ENCODE results near the gene MPZ.
A peak's percentile ranks its signal among the peaks of the same experiment; 100 is the strongest.
"Not testable (repeated sequence)": the region's sequence is repeated elsewhere in the genome, so short reads cannot be mapped to it uniquely, and the experiment has no call there.

The MPZ gene

GRCh38 chr1:161298116-161298515, 11.7 kb downstream of the MPZ start:
- no peak for DNase-seq

GRCh38 chr1:161297415-161297814, 12.4 kb downstream of the MPZ start:
- DNase-seq, result no peak

DNA sequence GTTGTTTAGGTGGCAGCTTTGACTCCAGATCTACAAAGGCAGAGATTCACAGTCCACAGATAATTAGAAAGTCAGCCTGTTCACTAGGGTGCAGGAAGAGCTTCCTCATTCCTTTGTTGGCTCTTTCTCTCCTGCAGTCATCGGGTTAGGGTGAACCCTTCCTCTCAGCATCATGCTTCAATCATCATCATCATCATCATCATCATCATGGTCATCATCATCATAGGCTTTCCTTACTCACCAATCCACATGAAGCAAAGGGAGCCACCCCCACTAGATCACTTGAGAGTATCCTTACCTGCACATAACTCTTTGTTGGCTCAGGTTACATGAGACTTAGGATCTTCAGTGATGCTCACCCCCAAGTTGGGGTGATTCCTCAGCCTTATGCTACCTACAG, 19.0 kb downstream of the MPZ start:
- no peak for DNase-seq

DNA sequence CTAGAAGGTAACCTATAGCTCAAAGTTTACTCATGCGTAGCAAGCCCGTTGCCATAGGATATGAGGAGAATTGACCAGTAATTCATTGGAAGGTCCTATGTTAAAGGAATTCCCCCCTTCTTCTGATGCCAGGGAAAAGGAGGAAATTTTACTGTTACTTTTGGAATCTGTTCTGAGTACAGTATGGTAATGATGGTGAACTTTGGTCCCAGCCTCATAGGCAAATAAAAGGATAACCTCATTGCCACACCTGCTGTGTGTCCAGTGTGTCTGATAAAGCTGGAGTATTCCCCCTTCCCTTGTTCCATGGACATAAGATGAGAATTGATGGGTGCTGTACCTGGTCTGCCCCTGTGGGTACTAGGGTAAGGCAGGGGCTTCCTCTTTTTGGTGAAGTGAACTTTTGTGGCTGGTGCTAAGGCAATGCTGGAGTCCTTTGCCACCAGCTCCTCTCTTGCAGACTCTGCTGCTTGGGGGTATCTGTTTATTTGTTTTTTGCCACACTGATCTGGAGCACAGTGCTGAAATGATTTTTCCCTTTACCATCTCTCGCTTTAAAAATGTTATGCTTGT, 22.2 kb downstream of the MPZ start:
- no peak for DNase-seq

DNA sequence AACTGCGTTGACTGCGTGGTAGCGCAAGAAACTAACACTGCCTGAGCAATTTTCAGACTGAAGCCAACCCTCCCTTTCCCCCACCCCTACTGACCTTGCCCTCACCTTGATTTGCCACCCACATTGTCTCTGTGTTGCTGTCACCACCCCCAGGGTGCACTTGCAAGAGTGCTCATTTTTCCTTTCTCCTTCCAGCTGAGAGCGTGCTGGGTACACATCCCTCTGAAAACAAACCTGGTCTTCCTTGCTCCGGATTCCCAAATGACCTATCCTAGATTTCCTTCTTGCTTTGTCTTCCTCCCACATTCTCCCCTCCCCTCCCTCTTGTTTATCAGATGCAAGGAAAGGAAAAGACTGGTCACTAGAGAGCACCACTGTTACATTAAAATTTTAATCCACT, 24.2 kb downstream of the MPZ start:
- DNase-seq, result no peak

GRCh38 chr1:161285113-161285512, 24.7 kb downstream of the MPZ start:
- no peak for DNase-seq

DNA sequence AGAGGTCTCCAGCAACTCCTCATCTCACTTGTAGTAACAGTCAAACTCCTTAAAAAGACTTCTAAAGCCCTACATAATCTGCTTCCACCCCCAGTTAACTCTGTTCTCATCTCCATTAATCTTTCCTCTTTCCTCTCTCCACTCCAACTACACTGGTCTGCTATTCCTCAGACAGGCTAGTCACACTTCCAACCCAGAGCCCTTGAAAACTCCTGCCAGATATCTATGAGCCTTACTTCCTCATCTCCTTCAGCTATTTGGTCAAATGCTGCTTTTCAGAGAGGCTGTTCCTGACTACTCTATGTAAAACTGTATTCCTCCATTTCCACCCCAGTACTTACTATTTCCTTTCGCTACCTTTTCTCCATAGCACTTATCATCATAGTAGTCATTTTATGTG, 26.8 kb downstream of the MPZ start:
- no peak for DNase-seq

DNA sequence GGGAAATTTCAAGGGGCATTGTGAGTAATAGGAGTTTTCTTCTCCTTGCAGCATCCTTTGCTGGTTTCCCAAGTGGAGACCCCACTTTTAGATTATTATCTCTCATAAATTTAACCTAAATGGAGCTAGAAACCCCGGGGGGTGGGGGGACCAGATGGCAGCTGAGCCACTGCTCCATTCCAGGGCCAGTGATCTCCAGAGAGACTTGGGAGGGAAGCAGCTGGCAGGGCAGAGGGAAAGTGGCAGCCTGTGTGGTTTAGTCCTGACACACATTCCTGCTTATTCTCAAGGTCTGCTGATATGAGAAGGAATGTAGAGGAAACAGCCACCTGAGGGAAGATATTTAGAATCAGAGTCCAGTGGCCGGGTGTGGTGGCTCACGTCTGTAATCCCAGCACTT, 34.9 kb downstream of the MPZ start:
- no peak for DNase-seq

- no peak for DNase-seq
These were observed 36.4 kb downstream of the MPZ start for GRCh38 chr1:161273402-161273801.

- no peak for DNase-seq
These were observed 42.4 kb downstream of the MPZ start for GRCh38 chr1:161267321-161267720.

DNA sequence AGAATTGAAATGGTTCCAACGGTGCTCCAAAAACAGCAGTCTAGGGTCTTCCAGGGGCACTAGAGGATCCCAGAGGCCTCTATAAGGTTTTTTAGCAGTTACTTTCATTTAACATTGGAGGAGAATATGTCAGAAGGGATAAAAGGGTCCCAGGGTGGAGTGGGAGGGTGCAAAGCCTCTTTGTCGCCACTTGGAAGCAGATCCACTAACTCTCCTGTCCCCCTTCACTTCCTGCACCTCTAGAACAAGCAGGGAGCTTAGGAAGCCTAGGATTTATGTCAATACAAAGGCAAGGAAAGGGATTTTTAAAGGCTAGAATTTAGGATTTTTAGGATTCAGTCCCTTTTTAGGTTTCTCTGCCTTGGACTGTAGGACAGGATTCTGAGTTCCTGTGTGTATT, 42.9 kb downstream of the MPZ start:
- DNase-seq, result no peak

- DNase-seq, result no peak
These were observed 43.6 kb downstream of the MPZ start for GRCh38 chr1:161266202-161266601.

DNA sequence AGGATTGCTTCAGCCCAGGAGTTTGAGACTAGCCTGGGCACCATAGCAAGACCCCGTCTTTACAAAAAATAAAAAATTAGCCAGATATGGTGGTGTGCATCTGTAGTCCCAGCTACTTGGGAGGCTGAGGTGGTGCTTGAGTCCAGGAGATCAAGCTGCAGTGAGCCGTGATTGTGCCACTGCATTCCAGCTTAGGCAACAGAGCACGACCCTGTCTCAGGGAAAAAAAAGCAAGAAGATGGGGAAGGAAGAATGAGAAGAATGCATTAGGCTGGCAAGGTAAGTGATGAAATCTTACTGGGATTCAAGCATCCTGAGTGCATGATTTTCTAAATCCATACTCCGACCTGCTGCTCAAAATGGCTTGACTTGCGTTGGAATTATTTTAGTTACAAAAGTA, 44.5 kb downstream of the MPZ start:
- no peak for DNase-seq

DNA sequence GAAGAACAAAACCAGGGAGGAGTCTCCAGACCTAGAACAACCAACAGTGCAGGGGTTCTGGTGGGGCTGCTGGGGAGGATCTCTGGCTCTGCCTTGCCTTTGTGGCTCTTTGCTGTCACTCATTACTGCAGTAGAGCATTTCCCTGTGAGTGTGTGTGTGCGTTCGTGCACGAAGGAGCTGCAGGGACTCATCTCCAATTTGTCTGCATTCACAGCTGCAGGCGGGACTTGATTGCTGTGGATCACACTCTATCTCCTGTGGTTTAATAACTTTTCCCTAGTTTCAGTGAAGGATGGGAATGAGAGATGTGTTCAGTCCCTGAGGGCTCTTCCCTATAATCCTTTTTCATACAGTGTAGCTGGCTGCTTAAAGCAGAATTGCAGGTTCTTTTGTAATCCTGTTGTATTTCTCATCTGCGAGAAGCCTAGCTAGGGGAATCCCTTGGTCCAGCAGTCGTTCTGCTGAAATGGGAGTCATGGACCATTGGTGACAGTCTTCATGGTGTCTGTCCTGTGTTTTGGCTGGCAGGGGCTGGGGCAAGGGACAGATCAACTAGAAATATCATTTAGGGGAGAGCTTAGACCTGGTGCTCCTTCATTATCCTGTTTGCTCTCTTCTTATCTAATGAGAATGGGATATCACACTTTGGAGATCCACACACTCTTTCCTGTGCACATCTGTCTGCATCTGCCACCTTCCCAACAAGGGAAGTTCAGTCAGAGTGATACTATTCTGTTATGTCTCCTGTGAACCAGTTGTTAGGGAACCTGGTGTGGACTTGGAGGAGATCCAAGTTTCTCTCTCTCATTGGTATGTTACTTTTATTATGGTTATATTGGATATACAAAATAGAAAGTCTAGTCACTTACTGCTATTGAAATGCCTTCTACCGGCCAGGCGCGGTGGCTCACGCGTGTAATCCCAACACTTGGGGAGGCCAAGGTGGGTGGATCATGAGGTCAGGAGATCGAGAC, 48.2 kb downstream of the MPZ start:
- no peak for DNase-seq

DNA sequence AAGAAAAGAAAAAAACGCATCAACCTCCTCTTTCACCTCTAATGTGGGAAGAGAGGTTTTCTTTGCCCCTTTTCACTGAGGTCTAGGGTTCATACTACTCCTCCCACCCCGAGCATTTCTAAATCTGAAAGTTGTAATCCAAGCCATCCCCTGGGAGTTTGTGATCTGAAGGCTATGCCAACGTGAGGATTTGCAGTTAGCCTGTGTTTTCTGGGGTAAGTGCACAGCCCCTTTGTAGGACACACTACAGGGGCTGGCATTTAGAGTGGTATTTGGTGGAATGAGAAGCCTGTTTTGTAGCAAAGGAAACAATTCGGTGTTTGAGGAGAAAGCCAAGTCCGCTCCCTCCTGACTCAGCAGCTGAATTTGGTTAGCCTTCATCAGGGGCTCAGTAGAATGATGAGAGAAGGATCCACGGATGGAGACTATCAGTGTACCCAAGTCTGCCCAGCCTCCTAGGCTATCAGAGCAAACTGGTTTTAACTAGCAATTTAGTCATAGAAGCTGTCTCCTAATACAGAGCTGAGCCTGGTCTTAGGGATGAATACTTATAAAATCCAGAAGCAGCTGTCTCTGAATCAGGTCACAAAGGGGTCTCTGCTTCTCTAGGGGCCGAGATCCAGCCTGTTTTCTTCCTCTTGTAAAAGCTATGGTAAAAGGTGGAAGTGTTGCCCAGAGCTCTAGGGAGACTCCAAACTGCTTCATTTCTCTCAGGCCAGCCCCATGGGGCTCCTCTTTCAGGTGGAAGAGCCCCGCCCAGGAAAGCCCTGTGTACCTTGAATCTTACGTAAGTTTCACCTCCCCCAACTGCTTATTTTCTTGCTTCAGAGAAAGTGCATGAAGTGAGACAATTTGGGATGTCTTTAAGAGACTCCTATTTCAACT, 49.1 kb downstream of the MPZ start:
- no peak for DNase-seq

DNA sequence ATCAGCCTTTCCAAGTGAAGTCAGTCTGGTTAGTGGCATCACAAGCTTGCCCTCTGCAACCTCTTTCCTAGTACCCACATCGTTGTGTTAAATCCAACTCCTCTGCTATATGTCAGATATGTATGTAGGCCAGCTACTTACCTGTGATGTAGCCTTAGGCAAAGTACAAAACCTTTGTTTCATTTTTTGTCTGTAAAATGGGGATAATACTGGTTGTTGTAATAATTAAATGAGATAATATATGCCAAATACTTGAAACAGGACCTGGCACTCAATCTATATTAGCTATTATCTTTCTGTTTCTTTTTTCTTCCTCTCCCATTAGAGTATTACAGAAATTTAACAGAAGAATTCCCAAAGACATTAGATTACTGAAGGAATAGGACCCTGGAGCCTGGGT, 50.0 kb downstream of the MPZ start:
- DNase-seq, result no peak

DNA sequence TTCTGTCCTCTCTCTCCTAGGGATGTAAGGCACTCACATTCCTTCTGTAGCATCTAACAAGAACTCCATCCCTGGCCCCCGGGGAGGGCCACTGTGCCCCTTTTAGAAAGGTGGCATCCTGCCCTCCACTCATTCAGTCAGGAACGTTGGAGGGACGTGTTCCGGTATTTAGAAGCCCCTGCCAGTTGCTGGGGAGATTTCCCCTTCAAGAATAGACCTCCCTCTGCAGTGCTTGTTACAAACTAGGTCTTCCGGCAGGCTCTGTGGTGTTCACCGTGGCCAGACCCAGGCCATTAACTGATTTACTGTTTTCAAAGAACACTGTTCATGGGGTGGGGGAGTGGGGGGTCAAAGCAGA, 50.4 kb downstream of the MPZ start:
- no peak for DNase-seq

DNA sequence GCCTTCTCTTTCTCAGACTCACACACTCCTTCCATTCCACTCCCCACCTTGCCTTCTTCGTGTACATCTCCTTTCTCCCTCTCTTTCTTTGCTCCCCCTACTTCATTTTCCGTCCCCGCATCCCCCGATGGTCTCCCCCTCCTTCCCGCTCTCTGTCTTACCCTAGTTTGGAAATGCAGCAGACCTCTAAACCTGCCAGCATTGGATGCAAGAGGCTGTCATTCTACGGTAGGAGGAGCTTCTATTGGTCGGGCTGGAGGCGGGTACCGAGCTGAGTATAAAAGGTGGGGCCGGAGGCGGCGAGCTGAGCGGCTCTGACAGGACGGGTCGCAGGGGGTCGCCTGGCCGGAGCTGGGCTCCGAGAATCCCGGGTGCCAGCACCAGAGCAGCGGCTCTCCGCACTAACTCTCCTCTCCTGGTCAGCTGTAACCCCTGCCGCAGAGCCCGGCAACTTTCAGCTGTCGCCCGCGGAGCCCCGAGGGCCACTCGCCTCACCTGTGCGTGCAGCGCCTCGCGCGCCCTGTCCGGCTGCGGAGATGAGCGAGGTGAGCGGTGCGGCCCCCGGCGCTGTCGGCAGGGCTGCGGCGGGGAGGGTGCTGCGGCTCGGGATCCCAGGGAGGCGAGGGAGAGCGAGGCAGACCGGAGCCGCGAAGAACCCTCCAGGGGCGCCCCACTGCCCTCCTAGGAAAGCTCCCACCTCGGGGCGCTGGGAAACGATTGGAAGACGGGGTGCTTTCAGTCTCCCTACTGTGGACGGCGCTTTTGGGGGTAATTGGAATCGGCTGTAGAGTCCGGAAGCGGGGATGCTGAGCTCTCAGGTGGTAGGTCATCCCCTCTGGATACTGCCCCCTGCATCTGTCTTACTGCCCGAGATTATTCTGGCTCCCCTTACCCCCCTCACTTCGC, 51.1 kb downstream of the MPZ start, which contains the start of gene PCP4L1:
PCP4L1 (plus strand) TSS at position 307 of the 906 bp plus-strand sequence; CDS start at position 537, 230 bp downstream.
- peak; percentile 68 for DNase-seq

GRCh38 chr1:161257109-161257508, 52.7 kb downstream of the MPZ start:
- not testable (repeated sequence) for DNase-seq

DNA sequence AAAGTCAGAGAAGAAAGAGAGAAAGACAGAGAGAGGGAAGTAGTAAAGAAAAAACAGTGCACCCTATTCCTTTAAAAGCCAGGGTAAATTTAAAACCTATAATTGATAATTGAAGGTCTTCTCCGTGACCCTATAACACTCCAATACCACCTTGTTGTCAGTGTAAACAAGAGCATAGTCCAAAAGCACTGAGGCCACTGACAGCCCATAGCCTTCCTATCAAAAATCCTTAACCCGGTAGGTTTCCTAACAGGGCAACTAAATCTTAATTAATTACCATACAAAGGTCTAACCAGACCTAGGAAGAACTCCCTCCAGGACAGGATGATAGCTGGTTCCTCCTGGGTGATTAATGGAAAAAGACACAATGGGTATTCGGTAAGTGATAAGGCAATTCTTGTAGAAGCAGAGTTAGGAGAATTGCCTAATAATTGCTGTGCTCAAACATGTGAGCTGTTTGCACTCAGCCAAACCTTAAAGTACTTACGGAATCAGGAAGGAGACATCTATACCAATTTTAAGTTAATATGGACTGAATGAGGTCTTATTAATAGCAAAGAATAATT, 53.7 kb downstream of the MPZ start:
- DNase-seq, result not testable (repeated sequence)

DNA sequence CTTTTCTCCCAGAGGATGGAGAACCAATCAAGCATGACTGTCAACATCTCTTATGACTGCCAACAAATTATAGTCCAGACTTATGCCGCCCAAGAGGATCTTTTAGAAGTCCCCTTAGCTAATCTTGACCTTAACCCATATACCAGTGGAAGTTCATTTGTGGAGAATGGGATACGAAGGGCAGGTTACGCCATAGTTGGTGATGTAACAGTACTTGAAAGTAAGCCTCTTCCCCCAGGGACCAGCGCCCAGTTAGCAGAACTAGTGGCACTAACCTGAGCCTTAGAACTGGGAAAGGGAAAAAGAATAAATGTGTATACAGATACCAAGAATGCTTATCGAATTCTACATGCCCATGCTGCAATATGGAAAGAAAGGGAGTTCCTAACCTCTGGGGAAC, 54.5 kb downstream of the MPZ start:
- DNase-seq, result not testable (repeated sequence)
